Measurements from ENCODE around the gene MORN1.

MORN1 gene

DNA sequence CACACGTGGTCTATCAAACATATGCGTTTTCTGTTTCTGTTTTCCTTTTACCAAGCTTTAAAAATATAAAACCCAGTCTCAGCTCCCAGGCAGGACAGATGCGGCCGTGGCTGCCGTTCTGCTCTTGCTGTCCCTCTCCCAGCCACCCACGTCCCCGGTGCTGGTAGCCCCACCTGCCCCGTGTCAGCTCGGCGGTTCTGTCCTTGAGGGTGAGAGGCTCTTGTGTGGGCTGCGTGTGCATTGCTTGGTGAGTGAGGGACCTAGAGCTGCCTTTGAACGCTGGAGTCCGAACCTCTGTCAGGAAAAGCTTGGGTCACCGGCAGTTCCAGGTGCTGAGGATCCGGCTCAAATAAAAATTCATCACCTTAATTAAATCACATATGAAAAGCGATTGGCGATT lies 4.7 kb upstream of the MORN1 start:
- Histone ChIP-seq H3K9me3 (ENCODE audit: insufficient read depth, low read depth, low read length) (no peaks in the 10 kb centered on the region), H3K27me3 (ENCODE audit: insufficient read depth, low read length, poor library complexity, severe bottlenecking) (no peaks in the 10 kb centered on the region), H3K4me3 (ENCODE audit: low read length, poor library complexity, severe bottlenecking) (no peak overlapping the region), H2AFZ (ENCODE audit: low read length) (no peak overlapping the region), H3K79me2 (ENCODE audit: insufficient read depth, low read length) (peaks cover 45% of the 10 kb centered on the region), H3K9me2 (replicated peaks; ENCODE audit: low read depth, low read length) (no peaks in the 10 kb centered on the region), H3K4me2 (ENCODE audit: low read depth, low read length, poor library complexity, severe bottlenecking) (no peak overlapping the region), H4K20me1 (ENCODE audit: insufficient read depth, low read length, poor library complexity, severe bottlenecking) (peaks cover 24% of the 10 kb centered on the region), H3F3A (ENCODE audit: low read depth) (no peaks in the 10 kb centered on the region), H3K36me3 (ENCODE audit: insufficient read depth, low read length) (peaks cover 30% of the 10 kb centered on the region; the same call in 1 of the 2 replicates), H3K4me1 (ENCODE audit: insufficient read depth, low read length, poor library complexity, severe bottlenecking) (peaks cover 18% of the 10 kb centered on the region), H3K9ac (ENCODE audit: low read depth, low read length, poor library complexity, severe bottlenecking) (peak overlapping the region; percentile 35)
- no peak for TF ChIP-seq EZH2phosphoT487 (IDR thresholded peaks at IDR 0.05; ENCODE audit: borderline replicate concordance)
- TF ChIP-seq, protein P1, sequence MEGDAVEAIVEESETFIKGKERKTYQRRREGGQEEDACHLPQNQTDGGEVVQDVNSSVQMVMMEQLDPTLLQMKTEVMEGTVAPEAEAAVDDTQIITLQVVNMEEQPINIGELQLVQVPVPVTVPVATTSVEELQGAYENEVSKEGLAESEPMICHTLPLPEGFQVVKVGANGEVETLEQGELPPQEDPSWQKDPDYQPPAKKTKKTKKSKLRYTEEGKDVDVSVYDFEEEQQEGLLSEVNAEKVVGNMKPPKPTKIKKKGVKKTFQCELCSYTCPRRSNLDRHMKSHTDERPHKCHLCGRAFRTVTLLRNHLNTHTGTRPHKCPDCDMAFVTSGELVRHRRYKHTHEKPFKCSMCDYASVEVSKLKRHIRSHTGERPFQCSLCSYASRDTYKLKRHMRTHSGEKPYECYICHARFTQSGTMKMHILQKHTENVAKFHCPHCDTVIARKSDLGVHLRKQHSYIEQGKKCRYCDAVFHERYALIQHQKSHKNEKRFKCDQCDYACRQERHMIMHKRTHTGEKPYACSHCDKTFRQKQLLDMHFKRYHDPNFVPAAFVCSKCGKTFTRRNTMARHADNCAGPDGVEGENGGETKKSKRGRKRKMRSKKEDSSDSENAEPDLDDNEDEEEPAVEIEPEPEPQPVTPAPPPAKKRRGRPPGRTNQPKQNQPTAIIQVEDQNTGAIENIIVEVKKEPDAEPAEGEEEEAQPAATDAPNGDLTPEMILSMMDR (conservative IDR thresholded peaks at IDR 0.05; ENCODE audit: low read length) = no peak

DNA sequence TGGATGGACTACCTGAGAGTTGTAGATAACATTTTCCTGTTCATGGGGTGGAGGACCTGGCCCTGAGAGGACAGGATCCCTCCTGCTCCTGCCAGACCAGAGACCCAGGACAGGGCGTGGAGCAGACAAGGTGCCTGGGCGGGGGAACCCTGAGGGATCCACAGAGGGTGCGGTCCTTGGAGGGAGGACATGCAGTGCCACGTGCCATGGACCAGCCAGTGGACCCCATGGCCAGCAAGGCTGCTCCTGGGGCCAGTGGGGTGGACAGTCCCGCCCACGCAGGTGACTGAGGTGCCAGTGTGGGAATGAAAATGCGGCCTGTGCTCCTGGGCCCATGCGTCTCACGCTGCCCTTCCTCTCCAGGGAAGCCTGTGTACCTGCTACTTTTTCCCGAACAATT lies 3.9 kb upstream of the MORN1 start:
- TF ChIP-seq, protein P1 (conservative IDR thresholded peaks at IDR 0.05; ENCODE audit: low read length) = no peak
- TF ChIP-seq EZH2phosphoT487 (IDR thresholded peaks at IDR 0.05; ENCODE audit: borderline replicate concordance) = no peak
- peaks cover 27% of the 10 kb centered on the region; the same call in 1 of the 2 replicates for H3K36me3 ChIP-seq (ENCODE audit: insufficient read depth, low read length)
- H2AFZ ChIP-seq (ENCODE audit: low read length) = no peak overlapping the region
- H3K9ac ChIP-seq (ENCODE audit: low read depth, low read length, poor library complexity, severe bottlenecking) = peak overlapping the region; percentile 35
- peaks cover 53% of the 10 kb centered on the region for H3K79me2 ChIP-seq (ENCODE audit: insufficient read depth, low read length)
- H3K9me2 ChIP-seq (replicated peaks; ENCODE audit: low read depth, low read length) = no peaks in the 10 kb centered on the region
- no peaks in the 10 kb centered on the region for H3F3A ChIP-seq (ENCODE audit: low read depth)
- H3K4me3 ChIP-seq (ENCODE audit: low read length, poor library complexity, severe bottlenecking) = no peak overlapping the region
- H3K4me1 ChIP-seq (ENCODE audit: insufficient read depth, low read length, poor library complexity, severe bottlenecking) = peaks cover 22% of the 10 kb centered on the region
- H3K27me3 ChIP-seq (ENCODE audit: insufficient read depth, low read length, poor library complexity, severe bottlenecking) = no peaks in the 10 kb centered on the region
- peak overlapping the region; percentile 90 for H3K4me2 ChIP-seq (ENCODE audit: low read depth, low read length, poor library complexity, severe bottlenecking)
- peaks cover 24% of the 10 kb centered on the region for H4K20me1 ChIP-seq (ENCODE audit: insufficient read depth, low read length, poor library complexity, severe bottlenecking)
- H3K9me3 ChIP-seq (ENCODE audit: insufficient read depth, low read depth, low read length) = no peaks in the 10 kb centered on the region

DNA sequence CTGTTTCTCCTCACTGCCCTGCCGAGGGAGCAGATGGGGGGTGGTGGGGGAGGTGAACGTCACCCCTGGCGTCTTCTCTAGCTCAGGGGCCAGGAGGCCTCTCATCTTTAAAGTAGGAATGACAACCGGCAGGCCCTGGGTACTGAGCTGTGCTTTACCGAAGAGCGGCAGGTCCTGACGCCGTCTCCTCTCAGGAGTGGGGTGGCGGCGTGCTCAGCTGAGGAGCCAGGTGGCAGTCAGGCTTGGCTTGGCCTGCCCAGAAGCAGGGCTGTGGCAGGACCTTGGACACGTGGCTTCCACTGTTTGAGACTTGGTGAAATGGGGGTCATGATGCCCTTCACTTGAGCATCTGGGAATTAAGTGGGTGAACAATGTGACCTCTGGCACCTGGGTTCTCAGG lies 3.4 kb upstream of the MORN1 start:
- TF ChIP-seq EZH2phosphoT487 (IDR thresholded peaks at IDR 0.05; ENCODE audit: borderline replicate concordance) = no peak
- Histone ChIP-seq H3F3A (ENCODE audit: low read depth) (no peaks in the 10 kb centered on the region), H3K4me1 (ENCODE audit: insufficient read depth, low read length, poor library complexity, severe bottlenecking) (peaks cover 25% of the 10 kb centered on the region), H3K4me3 (ENCODE audit: low read length, poor library complexity, severe bottlenecking) (no peak overlapping the region), H4K20me1 (ENCODE audit: insufficient read depth, low read length, poor library complexity, severe bottlenecking) (peaks cover 24% of the 10 kb centered on the region), H3K9me3 (ENCODE audit: insufficient read depth, low read depth, low read length) (no peaks in the 10 kb centered on the region), H2AFZ (ENCODE audit: low read length) (no peak overlapping the region), H3K79me2 (ENCODE audit: insufficient read depth, low read length) (peaks cover 56% of the 10 kb centered on the region), H3K36me3 (ENCODE audit: insufficient read depth, low read length) (peaks cover 23% of the 10 kb centered on the region; the same call in 1 of the 2 replicates), H3K9me2 (replicated peaks; ENCODE audit: low read depth, low read length) (no peaks in the 10 kb centered on the region), H3K27me3 (ENCODE audit: insufficient read depth, low read length, poor library complexity, severe bottlenecking) (no peaks in the 10 kb centered on the region), H3K4me2 (ENCODE audit: low read depth, low read length, poor library complexity, severe bottlenecking) (peak overlapping the region; percentile 90), H3K9ac (ENCODE audit: low read depth, low read length, poor library complexity, severe bottlenecking) (peak overlapping the region; percentile 35)

- Histone ChIP-seq H3K9ac (ENCODE audit: low read depth, low read length, poor library complexity, severe bottlenecking) (peak overlapping the region; percentile 88), H3K4me3 (ENCODE audit: low read length, poor library complexity, severe bottlenecking) (peak overlapping the region; percentile 8), H2AFZ (ENCODE audit: low read length) (no peak overlapping the region), H3F3A (ENCODE audit: low read depth) (no peaks in the 10 kb centered on the region), H3K36me3 (ENCODE audit: insufficient read depth, low read length) (peaks cover 19% of the 10 kb centered on the region; the same call in 1 of the 2 replicates), H4K20me1 (ENCODE audit: insufficient read depth, low read length, poor library complexity, severe bottlenecking) (peaks cover 24% of the 10 kb centered on the region), H3K79me2 (ENCODE audit: insufficient read depth, low read length) (peaks cover 56% of the 10 kb centered on the region), H3K9me3 (ENCODE audit: insufficient read depth, low read depth, low read length) (no peaks in the 10 kb centered on the region), H3K4me1 (ENCODE audit: insufficient read depth, low read length, poor library complexity, severe bottlenecking) (peaks cover 25% of the 10 kb centered on the region), H3K9me2 (replicated peaks; ENCODE audit: low read depth, low read length) (no peaks in the 10 kb centered on the region), H3K27me3 (ENCODE audit: insufficient read depth, low read length, poor library complexity, severe bottlenecking) (no peaks in the 10 kb centered on the region), H3K4me2 (ENCODE audit: low read depth, low read length, poor library complexity, severe bottlenecking) (peak overlapping the region; percentile 90)
- no peak for TF ChIP-seq EZH2phosphoT487 (IDR thresholded peaks at IDR 0.05; ENCODE audit: borderline replicate concordance)
- TF ChIP-seq, protein P1 (conservative IDR thresholded peaks at IDR 0.05; ENCODE audit: low read length) = no peak
Observed at GRCh38 chr1:2394220-2394619, 2.9 kb upstream of the MORN1 start.
